HG02840 (cell line): Measurements from ENCODE around the gene PRKCZ.

Source experiments
- ATAC-seq: cut with Tn5 transposase; IDR thresholded peaks from one replicate; pipeline ENCODE4 v1.9.1; 2021; ENCODE audit warnings: mild to moderate bottlenecking, moderate library complexity, moderate number of reproducible peaks; ENCODE audit not compliant: unreplicated experiment, low FRiP score

Gene PRKCZ

DNA sequence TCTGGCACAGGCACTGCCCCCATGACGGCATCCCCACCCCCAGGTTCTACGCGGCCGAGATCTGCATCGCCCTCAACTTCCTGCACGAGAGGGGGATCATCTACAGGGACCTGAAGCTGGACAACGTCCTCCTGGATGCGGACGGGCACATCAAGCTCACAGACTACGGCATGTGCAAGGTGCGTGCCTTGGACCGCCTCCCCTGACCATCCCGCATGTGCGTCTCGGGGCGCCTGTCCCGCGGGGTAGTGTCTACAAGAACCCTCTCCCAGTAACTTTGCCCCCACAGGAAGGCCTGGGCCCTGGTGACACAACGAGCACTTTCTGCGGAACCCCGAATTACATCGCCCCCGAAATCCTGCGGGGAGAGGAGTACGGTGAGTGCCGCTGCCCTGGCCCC lies 121.8 kb downstream of the PRKCZ start:
- ATAC-seq: no peak

DNA sequence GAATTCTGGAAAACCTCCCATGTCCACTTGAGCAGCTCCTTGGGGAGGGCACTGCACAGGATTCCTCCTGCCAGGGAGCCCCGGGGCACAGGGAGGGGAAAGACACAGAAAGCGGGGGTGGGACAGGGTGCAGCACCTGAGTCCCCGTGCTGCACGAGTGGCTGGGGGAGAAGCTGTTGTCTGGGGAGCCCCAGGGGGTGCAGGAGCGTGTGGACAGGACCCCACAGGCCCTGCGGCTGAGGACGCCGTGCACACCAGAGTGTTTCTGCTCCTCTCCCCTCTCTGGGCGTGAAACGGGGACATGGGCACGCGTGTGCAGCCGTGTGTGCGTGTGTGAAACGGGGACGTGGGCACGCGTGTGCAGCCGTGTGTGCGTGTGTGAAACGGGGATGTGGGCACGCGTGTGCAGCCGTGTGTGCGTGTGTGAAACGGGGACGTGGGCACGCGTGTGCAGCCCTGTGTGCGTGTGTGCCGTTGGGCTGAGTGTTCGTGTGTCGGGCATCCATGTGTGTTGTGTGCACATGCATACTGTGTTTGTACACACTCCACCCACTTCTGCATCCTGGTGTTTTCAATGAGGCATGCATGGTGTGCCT lies 122.4 kb downstream of the PRKCZ start:
- no peak for ATAC-seq

DNA sequence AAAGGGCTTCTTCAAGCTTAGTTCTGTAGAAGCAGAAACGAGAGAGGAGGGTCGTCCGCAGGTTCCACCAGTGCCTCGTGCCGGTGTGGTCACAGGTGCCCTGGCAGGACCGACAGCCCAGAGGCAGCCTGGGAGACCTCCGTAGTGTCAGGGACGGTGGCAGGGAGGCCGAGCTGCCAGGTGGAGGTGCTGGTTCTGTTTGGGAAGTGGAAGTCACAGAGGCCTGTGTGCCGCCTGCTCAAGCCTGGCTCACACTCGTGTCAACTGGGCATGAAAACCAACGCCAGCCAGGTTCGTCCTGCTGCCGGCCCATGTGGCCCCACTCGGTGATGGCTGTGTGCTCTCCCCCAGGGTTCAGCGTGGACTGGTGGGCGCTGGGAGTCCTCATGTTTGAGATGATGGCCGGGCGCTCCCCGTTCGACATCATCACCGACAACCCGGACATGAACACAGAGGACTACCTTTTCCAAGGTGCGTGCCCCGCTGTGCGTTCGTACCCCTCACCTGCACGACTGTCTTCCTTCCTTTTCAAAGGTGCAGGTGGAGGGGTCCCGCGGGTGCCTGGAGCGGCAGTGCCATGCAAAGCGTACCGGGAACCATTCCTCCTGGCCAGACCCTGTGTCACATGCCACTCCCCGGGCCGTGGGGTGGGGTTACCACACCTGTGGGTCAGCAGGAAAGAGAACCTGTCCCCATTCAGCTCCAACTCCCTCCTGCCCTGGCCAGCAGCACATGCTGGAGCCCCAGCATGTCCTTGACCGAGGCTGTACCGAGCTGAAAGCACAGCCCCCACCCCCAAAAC lies 123.5 kb downstream of the PRKCZ start:
- ATAC-seq: no peak

DNA sequence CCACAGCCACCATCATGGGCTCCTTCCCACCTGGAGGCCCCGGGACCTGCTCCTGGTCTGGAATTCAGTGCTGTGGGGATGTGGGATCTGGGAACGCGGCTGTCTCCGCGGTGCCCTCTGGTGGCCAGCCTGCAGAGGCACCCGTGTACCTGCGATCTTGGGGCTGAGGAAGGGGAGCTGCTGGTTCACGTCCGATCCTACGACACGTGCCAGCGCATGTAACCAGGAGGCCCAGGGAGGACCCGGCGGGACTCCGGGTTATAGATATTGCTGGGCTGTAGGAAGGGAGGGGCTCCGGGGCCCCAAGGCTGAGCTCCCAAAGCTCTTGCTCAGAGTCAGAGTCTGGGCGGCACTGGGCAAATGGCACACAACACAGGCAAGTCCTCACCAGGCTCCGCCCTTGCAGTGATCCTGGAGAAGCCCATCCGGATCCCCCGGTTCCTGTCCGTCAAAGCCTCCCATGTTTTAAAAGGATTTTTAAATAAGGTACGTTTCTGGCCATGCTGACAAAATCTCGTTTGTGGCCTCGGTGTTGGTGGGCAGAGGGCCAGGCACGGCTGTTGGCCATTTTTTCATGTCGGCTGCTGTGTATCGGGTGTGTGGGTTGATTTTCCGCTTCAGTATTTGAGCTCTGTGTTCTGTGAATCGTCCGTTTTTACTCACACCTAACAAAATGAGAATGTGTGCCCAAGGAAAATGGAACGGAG lies 124.3 kb downstream of the PRKCZ start:
- ATAC-seq: no peak

DNA sequence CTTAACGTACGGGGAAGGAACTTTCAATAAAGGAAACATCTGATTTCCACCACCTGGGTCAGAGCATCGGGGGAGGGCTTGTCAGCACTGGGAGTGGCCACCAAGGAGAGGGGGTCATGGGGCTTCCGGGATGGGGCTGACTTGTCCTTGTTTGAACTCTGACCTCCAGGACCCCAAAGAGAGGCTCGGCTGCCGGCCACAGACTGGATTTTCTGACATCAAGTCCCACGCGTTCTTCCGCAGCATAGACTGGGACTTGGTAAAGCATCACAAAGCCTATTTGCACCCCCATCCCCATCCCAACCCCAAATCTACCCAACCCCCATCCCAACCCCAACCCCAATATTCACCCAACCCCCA lies 124.8 kb downstream of the PRKCZ start:
- ATAC-seq: no peak

DNA sequence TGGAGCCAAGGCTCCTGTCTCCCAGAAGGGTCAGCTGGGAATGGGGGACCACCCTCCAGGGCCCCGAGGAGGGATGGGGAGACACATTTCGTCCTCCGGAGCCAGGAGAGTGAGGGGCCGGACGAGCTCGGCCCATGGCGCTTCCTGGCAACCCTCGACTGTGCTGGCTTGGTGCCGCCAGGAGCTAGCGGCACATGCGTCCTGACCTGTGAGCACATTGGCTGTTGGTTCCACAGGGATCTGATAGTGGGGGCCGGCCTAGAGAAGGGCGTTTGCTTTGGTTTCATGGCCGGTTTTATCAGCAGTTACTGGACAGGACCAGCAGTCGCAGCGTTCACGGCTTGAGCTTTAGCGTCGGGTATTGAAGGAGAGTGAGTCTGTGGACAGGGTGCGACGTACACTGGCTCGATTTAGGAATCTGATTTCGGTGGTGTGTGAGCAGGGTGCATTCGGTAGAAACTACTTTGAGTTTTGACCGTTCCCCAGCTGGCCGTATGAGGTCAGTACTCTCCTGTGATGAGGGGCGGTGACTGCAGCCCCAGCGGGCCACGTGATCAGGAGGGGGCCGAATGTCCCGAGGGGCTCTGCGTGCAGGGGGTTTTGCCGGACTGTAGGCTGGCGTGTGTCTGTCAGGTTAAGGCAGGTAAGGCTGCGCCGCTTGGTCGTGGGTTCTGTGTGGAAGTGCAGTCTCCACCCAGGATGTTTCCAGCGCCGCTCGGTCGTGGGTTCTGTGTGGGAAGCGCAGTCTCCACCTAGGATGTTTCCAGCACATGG lies 125.7 kb downstream of the PRKCZ start:
- ATAC-seq: no peak

DNA sequence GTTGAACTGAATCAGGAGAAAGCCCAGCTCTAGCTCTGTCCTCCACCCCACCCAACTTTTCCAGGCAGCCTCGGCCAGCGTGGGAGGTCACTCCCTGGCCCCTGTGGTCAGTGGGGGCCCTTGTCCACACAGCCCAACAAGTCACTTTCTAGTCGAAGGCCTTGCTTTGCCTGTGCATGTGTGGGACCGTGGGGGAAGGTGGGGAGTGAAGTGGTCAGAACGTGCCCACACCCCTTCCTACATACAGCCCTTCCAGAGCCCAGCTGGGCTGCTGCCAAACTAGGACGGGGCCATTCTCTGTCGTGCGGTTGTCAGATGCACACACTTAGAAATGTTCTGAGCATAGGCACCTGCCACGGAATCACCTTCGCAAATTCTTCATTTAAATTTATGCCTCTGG lies 126.4 kb downstream of the PRKCZ start:
- no peak for ATAC-seq

DNA sequence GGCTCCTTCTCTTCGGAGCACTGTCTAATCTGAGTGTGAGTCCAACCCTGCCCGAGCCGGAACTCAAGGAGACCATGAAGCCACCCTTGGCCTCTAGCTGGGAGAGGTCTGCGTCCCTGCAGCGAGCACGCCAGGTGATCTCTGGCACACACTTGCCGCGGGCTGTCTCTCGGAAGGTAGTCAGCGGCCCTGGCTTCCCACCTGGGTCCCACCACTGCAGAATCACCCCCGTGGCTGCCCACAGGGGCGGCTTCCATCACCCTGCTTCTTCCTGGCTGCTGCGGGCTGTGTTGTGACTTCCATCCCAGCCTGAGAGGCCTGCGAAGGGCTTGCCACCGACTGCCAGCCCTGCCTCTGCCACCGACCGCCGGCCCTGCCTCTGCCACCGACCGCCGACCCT lies 127.3 kb downstream of the PRKCZ start:
- ATAC-seq: no peak

DNA sequence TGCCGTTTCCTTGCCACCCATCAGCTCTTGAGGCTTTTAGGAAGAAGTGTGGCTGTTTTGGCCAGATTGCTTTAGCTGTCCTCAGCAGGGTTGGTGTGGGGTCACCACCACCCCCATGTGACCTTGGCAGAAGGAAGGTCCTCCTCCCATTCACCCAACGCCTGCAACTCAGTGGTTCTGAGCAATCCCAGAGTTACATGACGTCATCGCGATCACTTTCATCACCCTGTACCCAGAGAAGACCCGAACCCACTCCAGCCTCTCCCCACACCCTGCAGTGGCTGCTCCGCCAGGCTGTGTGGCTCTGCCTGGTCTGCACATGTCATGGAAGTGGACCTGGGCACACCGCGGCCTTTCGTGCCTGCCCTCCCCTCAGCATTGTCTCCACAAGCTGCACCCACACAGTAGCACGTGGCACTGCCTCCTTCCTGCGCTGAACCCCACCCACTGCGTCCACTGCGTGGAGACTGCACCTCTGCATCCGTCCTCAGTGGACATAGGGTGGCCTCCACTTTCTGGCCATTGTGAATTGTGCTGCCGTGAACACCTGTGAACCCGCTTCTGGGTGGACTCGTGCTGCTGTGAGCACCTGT lies 127.8 kb downstream of the PRKCZ start:
- no peak for ATAC-seq

DNA sequence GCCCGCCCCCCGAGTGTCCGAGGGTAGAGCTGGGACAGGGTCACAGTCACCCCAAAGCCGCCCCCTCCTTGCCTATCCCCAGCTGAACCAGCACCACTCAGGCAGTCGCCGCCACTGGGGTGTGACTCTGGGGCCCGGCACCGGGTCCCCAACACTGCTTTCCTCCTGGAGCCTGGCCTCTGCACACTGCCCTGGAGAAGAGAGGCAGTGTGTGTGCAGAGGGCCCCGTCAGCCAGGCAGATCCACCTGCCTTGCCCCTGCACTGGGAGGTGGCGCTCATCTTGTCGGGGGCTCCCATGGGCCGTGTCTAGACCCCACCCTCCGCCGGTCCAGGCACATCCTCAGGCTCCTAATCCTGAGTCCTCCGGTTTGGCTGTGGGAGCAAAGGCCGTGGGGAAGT lies 128.7 kb downstream of the PRKCZ start:
- no peak for ATAC-seq

DNA sequence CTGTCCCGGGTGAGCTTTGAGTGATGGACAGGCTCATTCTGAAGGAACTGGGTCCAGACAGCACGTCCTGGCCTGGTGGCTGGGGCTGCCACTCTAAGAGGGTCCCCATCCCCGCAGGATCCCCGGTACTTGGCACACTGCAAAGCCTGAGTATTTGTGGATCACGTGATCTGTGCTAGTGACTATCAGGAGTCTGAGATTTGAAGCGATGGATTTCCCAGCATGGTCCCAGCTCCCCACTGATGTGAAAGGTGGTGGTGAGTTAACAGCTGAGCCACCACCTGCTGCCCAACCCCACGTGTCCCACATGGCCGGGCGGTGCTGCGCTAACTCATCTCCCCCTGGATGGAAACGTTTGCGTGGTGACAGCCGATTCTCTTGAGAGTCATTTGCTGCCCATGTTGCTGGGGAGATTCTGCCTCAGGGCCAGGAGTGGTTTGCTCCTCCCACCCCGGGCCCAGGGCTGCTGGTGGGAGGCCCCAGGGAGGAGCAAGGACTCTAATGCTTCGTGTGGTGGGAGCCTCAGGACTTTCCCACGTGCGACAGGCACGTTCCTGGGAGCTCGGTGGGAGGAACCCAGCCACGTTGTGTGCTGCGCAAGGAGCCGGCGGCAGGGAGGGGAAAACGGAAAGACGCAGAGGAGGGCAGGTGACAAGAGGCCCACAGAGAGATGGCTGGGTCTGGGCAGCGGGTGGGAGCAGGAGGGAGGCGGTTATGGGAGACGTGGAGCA lies 129.2 kb downstream of the PRKCZ start:
- ATAC-seq: no peak

DNA sequence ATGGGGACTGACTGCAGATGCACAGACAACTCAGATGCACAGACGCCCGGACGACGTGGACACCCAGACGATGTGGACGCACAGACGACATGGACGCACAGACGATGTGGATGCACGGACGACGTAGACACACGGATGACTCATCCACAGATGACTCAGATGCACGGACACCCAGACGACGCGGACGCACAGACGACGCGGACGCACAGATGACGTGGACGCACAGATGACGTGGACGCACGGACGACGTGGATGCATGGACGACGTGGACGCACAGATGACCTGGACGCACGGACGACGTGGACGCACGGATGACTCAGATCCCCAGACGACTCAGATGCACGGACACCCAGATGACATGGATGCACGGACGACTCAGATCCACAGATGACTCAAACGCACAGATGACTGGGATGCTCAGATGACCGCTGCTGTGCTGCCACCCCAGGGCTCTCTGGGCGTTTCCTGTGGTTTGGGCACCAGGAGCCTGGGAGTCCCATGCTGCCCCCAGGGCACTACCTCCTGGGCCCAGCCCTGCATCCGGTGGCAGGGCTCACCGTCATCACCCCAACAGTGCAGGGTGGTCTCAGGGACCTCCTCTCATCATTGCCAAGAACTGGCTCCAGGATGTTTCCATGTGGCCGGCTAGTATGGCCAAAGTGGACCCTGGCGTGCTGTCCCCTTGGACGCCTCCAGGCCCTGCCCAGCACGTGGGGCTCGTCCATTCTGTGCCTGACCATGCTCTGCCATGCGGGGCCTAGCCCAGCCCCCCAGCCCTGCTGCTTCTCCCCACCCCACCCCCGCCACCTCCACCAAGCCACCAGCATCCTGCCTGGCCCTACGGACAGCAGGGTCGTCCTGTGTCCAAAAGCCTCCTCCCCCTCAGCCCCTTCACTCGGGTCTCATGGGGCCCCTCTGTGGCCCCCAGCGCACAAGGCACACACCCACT lies 130.4 kb downstream of the PRKCZ start:
- ATAC-seq: no peak

DNA sequence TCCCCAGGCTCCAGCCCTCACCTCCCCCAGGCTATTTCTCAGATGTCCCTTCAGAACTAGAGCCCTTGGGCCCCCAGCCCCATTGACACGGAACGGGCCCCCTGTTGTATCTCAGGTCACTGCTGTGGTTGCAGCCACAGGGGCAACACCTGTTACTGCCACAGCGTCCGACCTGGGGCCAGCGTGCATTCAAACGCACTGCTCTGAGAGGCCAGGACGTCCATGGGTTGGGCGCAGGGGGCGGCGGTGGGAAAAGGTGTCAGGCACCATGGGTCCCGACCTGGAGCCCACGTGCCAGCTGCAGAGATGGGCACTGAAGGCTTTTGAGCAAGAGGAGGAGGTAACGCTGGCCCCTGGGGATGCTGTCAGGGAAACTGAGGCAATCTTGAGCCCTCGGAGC lies 131.1 kb downstream of the PRKCZ start:
- ATAC-seq: no peak

DNA sequence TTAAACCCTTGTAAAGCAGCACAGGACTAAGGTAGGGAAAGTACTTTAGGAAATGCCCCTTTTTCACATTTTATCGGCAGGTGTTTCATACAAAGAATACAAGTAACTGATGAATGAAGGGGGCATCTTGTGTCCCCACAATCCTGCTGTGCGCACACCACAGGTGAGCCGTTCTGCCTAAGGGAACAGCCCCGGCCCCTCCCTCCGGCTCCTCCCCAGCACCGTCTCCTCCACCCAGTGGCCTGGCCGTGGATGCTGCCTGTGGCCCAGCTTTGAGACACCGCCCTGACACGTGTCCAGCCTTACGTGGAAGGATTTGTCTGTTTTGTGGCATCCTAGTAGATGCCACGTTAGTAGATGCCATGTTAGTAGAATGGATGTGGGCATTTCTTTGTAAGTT lies 131.5 kb downstream of the PRKCZ start:
- no peak for ATAC-seq

DNA sequence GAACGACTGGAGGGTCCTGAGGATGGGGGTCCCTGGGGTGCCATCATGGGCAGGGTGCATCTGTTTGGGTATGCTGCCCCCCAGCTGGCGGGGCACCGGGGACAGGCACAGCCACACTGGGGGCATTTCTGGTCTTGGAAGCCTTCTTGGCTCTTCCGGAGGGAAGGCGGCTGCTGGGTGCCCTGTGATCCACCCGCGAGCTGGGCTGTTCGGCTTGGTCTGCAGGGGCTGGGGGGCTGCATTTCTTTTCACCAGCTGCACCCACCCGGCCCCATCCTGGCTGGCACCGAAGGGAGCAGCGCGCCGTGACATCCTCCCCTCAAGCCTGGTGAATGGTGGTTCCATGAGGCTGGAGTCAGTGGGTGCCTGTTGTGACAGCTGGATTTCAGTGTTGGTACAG lies 132.2 kb downstream of the PRKCZ start:
- ATAC-seq: no peak

DNA sequence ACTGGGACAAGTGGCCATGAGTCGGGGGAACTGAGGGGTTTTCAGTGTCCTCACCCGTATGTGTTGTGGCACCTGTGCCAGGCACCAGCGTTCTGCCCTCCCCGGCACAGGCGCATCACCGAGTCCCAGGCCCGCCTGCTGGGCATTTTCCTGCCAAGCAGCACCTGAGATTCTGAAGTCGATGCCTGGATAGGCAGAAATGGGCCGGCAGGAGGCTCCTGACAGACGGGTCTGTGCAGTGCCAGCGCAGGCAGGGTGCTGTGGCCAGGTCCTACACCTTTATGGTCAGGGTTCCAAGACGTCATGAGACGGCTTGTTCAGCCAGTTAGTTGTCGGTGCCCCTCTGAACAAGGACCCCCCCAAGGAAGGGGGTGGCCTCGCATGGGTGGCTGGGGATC lies 133.7 kb downstream of the PRKCZ start:
- ATAC-seq: no peak

DNA sequence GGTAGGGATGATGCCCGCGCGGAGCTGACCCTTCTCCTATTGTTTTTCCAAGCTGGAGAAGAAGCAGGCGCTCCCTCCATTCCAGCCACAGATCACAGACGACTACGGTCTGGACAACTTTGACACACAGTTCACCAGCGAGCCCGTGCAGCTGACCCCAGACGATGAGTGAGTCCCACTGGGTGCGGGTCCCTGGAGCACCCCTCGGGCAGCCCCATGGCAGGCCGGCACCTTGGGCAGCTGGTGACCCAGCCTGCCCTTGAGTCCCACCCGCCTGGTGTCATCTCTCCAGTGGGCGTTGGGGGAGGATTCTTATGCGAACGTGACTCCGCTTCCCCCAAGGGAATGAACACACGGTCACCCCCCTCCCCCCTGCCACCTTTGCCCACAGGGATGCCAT lies 134.3 kb downstream of the PRKCZ start:
- ATAC-seq: no peak

DNA sequence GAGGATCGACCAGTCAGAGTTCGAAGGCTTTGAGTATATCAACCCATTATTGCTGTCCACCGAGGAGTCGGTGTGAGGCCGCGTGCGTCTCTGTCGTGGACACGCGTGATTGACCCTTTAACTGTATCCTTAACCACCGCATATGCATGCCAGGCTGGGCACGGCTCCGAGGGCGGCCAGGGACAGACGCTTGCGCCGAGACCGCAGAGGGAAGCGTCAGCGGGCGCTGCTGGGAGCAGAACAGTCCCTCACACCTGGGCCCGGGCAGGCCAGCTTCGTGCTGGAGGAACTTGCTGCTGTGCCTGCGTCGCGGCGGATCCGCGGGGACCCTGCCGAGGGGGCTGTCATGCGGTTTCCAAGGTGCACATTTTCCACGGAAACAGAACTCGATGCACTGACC lies 134.7 kb downstream of the PRKCZ start:
- no peak for ATAC-seq
